NCI-H460 (cell line): ENCODE results near the gene MAML1. TPM values are rescaled to one million over a fixed set of nuclear protein-coding genes. Genes with fewer than 3 reads are reported as not detected.

ENCODE experiments used
- DNase-seq: peaks from one replicate; pipeline ENCODE4 v3.0.0-alpha.2; 2016; ENCODE audit warnings: low read depth; ENCODE audit errors: extremely low read depth
- total RNA-seq: library from RNA; depleted of rRNA; stranded (reverse); fragments of >200 nt; shearing (Covaris generic); gene quantifications from 2 replicates; pipeline ENCODE4 v1.2.3, GENCODE V29; 2014

MAML1 gene
- total RNA-seq, 1 experiment from 2014 or later = 13.0 TPM

DNA sequence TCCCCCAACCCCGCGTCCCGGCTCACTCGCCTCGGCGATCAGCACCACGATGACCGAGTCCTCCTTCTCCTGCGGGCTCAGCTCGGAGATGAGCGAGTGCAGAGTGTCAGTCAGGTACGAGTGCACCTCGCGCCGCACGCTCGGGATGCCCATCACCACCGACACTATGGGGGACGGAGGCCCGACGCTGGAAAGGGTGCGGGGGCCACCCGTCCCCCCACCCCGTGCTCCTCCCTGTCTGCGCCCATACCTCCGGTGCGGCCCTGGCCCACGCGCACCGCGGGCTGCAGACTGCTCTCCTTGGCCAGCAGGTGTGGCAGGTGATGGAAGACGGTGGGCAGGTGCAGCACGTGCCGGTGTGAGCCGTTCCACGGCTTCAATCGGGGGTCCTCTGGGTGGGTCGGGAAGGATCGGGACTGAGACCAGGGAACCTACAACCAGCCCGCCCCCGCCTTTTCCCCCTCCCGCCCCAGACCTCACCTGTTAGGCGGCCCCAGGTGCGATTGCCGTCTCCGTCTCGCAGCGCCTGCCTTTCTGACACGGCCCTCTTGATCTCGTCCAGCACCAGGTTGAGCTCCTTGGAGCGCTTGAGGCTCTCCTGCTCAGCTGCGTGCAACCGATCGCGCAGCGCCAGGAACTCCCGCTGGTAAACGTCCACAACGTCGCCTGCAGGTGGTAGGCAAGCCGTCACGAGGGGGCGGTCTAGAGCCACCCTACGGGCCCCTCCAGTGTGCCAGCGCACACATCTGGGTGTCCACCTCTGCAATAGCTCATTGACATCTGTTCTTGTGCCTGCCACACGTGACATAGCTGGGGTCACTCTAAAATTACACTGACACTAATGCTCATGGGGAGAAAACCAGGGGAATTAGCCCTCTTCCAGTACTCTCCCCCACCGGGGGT, 68.9 kb downstream of the MAML1 start:
- no peak for DNase-seq

DNA sequence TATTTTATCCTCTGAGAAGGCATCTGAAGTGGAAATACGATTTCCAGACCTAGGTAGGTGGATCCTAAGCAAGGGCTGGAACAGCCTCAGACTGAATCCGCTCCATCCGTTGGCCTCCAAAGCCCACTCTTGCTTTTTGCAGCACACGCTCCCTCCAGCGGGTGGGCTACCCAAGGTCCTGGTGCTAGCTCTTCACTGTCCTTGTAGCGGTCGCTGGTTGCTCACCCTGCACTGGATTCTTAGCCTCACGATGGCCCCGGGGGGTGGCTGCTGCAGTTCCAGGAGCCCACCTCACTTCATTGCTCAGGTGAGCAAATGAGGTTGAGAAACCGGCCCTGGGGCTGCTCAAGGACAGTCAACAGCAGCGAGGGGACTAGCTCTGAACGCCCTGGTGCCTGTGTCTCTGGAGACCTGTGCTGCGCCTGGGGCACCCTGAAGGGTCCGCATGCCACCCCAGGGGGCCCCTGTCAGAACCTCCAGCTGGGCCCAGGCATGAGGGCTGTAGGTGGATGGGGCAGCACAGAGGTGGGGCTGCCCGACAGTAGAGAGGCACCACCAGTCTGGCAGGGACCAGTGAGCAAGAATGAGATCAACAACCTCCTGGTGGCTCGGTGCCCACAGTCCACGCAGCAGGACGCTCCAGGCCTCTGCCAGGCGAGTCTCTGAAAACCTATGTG, 69.7 kb downstream of the MAML1 start:
- DNase-seq = no peak

GRCh38 chr5:179802950-179803562, 70.4 kb downstream of the MAML1 start:
- DNase-seq = no peak

DNA sequence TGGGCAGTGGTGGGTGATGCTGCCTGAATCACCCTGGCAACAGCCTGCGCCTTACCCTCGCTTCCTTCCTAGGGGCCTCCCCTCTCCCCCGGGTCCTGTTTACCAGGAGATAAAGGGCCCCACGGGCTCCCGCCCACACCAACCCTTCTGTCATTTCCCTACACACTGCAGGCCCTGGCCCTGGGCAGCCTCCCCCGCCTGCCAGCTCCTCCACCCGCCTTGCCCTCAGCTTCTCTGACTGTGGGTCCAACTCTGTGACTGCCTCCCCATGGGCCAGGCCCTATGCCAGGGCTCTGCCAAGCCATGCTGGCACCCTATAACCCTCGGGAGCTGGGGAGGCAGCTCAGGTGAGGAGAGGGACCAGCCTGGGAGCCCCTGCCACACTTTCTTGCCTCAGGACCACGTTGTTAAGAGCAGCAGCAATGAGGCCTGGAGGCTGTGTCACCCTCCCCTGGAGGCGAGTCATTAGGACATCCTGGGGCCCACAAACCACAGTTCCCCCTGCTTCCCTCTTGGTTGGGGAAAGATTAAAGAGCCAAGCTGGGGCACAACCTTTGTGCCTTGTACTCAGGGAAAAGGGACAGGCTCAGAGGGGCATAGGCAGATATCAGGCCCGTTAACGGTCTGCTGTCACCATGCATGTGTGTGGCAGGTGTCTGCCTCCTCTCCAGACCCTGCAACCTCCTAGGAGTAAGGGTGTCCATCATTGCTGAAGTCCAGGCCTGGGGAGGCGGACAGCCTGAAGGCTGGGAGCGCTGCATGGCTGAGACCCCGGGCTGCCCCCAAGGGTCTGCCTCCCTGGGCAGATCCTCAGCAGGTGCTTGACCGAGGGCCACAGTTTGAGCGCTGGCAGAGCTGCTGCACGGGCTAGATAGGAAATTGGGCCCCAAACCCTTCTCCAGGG, 71.3 kb downstream of the MAML1 start:
- no peak for DNase-seq

- no peak for DNase-seq
These were observed 71.9 kb downstream of the MAML1 start for GRCh38 chr5:179804555-179804947.

GRCh38 chr5:179805070-179805528, 72.5 kb downstream of the MAML1 start:
- DNase-seq = no peak

DNA sequence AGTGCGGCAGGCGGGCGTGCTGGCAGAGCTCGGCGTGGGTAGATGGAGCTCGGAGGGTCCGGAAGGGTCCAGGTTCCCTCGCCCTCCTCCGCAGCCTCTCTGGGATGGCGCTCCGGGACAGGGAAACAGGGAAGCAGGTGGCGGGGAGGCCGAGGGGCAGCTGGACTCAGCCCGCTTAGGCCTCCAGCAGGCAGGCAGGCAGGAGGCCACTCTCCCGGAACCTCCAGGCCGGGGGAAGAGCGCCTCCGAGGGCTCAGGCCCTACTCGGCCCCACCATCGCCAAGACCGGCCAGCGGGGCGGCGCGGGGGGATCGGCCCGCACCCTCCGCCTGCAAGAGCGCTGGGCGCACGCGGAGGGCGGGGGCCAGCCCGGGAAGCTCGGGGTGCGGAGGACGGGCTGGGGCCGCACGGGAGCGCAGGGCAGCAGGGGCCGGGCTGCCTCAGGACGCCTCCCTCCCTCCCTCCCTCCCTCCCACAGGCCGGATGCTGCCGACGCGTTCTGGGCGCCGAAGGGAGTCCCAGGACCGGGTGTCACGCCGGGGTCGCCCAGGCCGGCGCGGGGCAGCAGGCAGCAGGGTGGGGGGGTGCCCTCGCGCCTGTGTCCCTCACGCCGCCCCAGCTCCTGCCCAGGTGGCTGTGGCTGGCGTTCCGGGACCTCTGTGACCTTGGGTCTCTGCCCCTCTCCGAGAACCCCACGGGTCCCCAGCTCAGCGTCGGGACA, 73.1 kb downstream of the MAML1 start:
- DNase-seq = no peak

DNA sequence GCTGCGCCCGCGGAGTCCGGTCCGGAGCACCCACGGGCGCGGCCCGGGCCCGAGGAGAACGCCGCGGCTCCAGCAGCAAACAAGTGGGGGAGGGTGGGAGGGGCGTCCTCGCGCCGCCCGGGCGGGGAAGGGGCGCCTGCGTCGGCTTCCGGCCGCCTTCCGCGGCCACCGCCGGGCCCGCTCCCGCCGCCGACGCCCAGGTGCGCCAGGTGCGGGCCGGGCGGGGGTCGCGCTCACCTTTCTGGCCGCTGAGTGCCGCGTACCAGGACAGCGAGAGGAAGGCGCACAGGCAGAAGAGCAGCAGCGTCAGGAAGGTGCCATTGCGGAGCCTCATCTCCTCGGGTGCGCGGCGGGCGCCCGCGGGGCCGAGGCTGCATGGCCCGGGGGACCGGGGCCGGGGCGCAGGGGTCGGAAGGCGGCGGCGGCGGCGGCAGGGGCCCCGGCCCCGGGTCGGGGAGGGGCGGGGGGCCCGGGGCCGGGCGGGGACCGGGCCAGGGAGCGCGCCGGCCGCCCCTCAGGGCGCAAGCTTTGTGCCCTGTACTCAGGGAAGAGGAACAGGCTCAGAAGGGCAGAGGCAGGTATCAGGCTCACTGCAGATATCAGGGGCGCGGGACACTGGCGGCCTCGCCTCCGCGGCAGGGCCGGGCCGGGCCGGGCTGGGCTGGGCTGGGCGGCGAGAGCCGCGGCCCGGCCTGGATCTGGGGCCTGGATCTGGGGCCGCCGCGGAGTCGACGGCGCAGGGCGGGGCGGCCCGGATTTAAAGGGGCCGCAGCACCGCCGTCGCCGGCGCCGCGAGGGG, 73.8 kb downstream of the MAML1 start, which contains the start of gene MGAT4B:
MGAT4B (minus strand) TSS at position 617 of the 799 bp plus-strand sequence; CDS start at position 334, 283 bp downstream.
- DNase-seq = no peak

- DNase-seq = no peak
These were observed 79.7 kb downstream of the MAML1 start for GRCh38 chr5:179812135-179812825.

DNA sequence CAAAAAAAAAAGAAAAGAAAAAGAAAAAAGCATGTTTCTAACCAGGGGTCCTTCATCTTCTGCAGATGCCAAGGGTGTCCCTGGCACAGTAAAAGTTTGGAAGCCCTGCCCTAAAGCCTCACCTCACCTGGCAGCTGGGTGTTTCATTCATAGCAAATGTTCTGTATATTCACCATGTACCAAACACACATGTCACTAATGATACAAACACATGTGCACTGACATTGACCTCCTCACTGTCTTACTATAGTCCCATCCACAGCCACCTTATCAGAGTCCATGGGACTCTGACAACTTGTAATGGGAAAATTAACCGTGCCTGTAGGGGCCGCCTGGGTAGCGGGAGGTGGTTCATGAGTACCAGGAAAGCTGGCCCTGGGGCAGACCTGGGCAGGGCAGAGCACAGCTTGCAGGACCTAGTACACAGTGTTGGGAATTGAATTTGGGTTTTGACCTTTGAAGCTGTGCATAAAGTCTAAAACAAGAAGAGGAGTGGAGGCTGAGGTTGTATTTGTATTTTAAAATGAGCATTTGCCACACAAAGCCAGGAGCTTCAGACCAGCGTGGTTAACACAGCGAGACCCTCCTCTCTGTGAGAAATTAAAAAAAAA, 80.5 kb downstream of the MAML1 start:
- no peak for DNase-seq

GRCh38 chr5:179814090-179814489, 81.5 kb downstream of the MAML1 start:
- DNase-seq = no peak

DNA sequence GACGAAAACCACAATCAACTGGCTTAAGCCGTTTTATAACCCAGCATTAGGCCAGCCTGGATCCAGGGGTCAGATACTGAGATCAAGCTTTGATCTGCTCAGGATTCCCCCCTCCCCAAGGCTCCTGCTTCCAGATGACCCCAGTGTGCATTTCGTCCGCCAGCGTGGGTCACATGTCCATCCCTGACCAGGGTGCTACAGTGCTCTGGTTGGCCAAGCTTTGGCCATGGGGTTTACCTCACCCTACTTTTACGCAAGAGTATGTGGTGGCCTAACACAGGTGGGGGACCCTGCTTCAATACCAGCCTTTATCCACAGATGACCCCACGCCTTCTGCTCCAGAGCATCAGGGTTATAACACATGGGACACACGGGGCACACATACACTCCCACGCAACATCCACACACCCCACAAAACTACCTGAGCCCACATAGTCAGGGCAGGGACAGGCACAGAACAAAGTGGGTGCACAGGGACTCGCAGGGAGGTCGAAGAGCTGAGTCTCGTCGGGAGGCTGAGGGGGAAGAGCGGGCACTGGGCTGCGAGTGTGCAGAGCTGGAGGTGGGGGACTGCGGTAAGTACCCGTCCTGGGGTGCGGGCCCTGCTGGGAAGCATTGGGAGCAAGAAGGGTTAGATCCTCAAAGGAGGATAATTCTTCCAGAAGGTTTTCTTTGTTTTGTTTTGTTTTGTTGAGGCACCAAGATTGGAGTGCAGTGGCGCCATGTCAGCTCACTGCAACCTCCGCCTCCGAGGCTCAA, 83.0 kb downstream of the MAML1 start:
- no peak for DNase-seq

DNA sequence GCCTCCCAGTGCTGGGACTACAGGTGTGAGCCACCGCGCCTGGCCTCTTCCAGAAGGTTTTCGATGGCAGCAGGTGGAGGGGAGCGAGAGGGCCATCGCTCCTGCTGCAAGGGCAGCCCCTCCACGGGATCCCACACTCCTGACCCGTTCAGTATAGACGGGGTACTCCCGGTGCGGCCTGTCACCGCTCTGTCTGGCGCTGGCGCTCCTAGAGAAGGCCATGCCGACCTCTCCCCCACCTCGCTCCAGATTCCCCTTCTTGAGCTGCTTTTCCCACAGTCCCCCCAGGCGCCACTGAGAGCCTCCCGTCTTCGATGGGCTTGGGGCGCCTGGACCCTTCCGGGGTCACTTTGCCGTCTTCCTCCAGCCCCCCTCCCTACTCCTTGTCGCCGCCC, 83.8 kb downstream of the MAML1 start:
- no peak for DNase-seq

DNA sequence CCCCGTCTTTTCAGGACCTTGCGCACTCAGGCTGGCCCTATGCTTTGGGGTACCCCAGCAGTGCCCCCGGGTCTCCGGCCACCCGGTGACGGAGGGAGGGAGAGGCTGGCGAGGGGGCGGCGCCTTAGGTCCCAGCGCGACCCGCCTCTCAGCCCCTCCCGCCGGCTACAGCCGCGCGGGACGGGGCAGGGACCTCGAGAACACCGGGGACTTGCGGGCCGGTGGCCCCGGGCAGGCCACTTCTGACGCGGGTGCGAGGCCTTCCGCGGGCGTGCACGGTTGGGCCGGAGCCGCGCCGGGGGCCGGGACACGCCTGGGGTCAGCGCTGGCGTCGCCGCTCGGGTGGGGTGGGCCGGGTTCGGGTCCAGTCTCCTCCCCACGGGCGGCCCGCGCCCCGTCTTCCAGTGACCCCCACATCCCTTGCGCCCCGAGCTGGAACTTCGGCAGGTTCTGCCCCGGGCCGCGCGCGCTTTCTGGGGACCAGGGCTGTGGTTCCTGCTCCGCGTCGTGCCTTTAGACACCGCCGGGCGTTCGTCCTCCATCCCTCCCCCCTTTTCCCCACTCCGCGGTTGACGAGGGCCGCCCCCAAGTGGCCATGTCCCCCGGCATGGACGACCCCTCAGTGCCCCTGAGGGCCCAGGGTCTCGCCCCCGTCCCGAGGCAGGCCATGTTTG, 84.3 kb downstream of the MAML1 start:
- DNase-seq = no peak

GRCh38 chr5:179817470-179817840, 84.8 kb downstream of the MAML1 start:
- no peak for DNase-seq

GRCh38 chr5:179817890-179818745, 85.5 kb downstream of the MAML1 start:
- DNase-seq = no peak
